ENCODE data around the gene ZBP1. TPM values are rescaled to one million over a fixed set of nuclear protein-coding genes. Genes with fewer than 3 reads are reported as not detected.

Gene ZBP1
- total RNA-seq, 2 donors from 2014 or later = 0.14 to 8.9 TPM

DNA sequence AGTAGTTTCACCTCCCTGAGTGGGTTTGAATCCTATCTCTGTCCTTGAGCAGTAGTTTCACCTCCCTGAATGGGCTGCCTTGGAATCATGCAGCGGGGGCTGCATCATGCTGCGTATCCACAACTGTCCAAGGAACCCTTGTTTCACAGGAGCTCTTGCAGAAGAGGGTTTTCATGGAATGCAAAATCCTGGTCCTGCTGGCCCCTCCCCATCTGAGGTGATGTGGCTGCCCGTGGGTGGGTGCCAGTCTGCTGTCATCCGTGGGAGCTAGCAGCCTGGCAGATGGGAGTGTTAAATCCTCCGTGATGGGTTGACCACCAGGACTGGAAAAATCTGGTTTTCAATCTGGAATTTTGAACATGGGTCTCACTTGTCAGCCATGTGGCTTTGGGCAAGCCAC lies 21.7 kb downstream of the ZBP1 start:
- TF ChIP-seq POLR2AphosphoS5 (IDR thresholded peaks at IDR 0.05) = no peak
- TF ChIP-seq, protein P1, sequence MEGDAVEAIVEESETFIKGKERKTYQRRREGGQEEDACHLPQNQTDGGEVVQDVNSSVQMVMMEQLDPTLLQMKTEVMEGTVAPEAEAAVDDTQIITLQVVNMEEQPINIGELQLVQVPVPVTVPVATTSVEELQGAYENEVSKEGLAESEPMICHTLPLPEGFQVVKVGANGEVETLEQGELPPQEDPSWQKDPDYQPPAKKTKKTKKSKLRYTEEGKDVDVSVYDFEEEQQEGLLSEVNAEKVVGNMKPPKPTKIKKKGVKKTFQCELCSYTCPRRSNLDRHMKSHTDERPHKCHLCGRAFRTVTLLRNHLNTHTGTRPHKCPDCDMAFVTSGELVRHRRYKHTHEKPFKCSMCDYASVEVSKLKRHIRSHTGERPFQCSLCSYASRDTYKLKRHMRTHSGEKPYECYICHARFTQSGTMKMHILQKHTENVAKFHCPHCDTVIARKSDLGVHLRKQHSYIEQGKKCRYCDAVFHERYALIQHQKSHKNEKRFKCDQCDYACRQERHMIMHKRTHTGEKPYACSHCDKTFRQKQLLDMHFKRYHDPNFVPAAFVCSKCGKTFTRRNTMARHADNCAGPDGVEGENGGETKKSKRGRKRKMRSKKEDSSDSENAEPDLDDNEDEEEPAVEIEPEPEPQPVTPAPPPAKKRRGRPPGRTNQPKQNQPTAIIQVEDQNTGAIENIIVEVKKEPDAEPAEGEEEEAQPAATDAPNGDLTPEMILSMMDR (IDR thresholded peaks at IDR 0.05) = no peak
- TF ChIP-seq POLR2A (IDR thresholded peaks at IDR 0.05) = no peak
- no peak for DNase-seq (ENCODE audit: low spot score)
- no peak overlapping the region for H3K27ac ChIP-seq
- no peaks in the 10 kb centered on the region for H3K27me3 ChIP-seq (replicated peaks; ENCODE audit: insufficient read depth)
- no peaks in the 10 kb centered on the region for H3K9me3 ChIP-seq
- 84% methylated on average over 5 of the region's 5 CpGs for WGBS
- intact Hi-C loops (cut with DNase I) = loop anchor here (5.0 kb wide), 1 partner anchor 54 kb away; no protein-coding TSS in a partner anchor
- H3K36me3 ChIP-seq = no peaks in the 10 kb centered on the region
- no peaks in the 10 kb centered on the region for H3K4me1 ChIP-seq (replicated peaks)
- no peak overlapping the region for H3K4me3 ChIP-seq

DNA sequence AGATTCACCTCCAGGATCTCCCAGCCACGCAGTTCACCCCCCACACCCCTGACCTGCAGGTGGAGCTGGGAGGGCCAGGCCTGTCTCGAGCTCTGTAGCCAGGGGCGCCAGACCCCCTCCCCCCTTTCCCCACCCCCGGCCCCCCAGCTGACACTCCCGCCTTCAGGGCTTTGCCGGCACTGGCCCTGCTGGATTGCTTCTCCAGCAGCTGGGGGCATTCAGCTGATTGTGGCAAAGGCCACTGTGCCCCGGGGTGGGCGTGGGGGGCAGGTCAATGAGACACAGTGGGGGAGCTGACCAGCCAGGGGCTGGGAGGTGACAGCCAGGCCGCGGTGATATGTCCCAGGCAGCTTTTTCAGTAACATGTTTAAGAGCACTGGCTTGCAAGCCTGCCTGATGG lies 22.2 kb downstream of the ZBP1 start:
- no peaks in the 10 kb centered on the region for H3K4me1 ChIP-seq (replicated peaks)
- no peak for DNase-seq (ENCODE audit: low spot score)
- intact Hi-C loops (cut with DNase I) = loop anchor here (5.0 kb wide), 1 partner anchor 54 kb away; no protein-coding TSS in a partner anchor
- 62% methylated on average over 10 of the region's 10 CpGs for WGBS
- no peak overlapping the region for H3K27ac ChIP-seq
- no peaks in the 10 kb centered on the region for H3K9me3 ChIP-seq
- TF ChIP-seq, protein P1 (IDR thresholded peaks at IDR 0.05) = no peak
- H3K27me3 ChIP-seq (replicated peaks; ENCODE audit: insufficient read depth) = no peaks in the 10 kb centered on the region
- H3K36me3 ChIP-seq = no peaks in the 10 kb centered on the region
- no peak overlapping the region for H3K4me3 ChIP-seq

DNA sequence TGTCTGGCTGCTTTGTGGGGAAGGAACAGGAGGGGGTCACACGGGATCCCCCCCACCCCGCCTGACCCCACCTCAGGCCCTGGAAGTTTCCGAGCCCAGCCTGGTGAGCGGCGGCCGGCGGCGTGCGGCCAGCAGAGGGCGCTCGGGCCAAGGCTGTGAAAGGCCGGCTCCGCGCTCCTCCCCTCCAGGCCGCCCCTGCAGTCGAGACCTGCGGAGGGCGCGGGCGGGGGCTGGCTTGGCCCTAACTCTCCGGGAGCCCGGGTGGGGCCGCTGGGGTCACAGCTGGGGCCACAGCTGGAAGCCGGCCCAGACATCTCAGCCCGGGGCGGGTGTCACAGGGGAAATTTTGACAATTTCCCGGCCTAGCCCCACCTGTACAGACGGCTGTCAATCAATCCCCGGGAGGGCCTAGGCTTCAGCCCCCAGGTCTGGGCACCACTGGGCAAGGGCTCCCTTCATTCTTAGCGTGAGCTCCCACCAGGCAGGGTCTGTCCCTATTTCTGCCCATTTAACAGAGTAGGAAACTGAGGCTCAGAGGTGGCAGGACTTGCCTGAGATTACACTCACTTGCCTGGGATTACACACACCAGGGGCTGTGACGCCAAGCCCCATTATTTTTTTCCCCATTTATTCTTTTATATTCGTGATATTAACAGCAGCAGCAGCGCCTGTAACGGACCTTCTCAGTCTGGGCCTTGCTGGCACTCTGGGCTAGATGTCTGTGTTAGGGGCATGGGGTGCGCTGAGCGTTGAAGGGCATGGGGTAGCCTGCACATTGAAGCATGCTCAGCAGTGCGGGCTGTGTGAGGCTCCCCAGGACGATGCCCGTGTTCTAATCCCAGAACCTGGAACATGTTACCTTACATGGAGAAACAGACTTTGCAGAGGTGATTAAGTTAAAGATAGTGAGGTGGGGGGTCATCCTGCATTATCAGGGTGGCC lies 23.0 kb downstream of the ZBP1 start:
- no peaks in the 10 kb centered on the region for H3K36me3 ChIP-seq
- H3K4me3 ChIP-seq = no peak overlapping the region
- 30% methylated on average over 27 of the region's 39 CpGs for WGBS
- DNase-seq (ENCODE audit: low spot score) = peak; percentile 57
- intact Hi-C loops (cut with DNase I) = loop anchor here (1.0 to 5.0 kb wide), 2 partner anchors 55 to 613 kb away; no protein-coding TSS in a partner anchor
- H3K27ac ChIP-seq = no peak overlapping the region
- TF ChIP-seq, protein P1 (IDR thresholded peaks at IDR 0.05) = peak; percentile 96 to 98 (median 98)
- TF ChIP-seq POLR2A (IDR thresholded peaks at IDR 0.05) = no peak
- no peak for TF ChIP-seq POLR2AphosphoS5 (IDR thresholded peaks at IDR 0.05)
- H3K4me1 ChIP-seq (replicated peaks) = no peaks in the 10 kb centered on the region
- H3K27me3 ChIP-seq (replicated peaks; ENCODE audit: insufficient read depth) = no peaks in the 10 kb centered on the region
- H3K9me3 ChIP-seq = no peaks in the 10 kb centered on the region

DNA sequence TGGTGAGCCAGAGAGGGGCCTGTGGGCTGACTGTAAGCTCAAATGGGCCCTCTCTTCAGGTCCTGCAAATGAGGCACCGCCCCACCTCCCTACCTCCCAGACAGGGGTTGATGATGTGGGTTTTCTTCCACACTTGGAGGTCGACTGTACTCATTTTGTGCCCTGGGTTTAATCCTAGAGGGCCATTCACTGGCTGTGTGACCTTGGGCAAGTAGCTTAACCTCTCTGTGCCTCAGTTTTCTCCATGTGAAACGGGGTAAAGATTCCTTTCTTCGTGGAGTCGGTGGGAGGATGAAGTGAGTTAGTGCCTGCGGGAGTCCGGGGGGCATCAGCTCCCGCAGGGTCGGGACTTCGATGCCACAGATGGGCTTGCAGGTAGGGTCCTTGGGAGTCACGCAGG lies 23.9 kb downstream of the ZBP1 start:
- H3K27me3 ChIP-seq (replicated peaks; ENCODE audit: insufficient read depth) = no peaks in the 10 kb centered on the region
- WGBS = 73% methylated on average over 11 of the region's 11 CpGs
- H3K9me3 ChIP-seq = no peaks in the 10 kb centered on the region
- intact Hi-C loops (cut with DNase I) = loop anchor here (5.0 kb wide), 1 partner anchor 56 kb away; no protein-coding TSS in a partner anchor
- DNase-seq (ENCODE audit: low spot score) = no peak
- H3K4me3 ChIP-seq = no peak overlapping the region
- H3K4me1 ChIP-seq (replicated peaks) = no peaks in the 10 kb centered on the region
- no peak for TF ChIP-seq POLR2A (IDR thresholded peaks at IDR 0.05)
- TF ChIP-seq, protein P1 (IDR thresholded peaks at IDR 0.05) = no peak
- TF ChIP-seq POLR2AphosphoS5 (IDR thresholded peaks at IDR 0.05) = no peak
- no peak overlapping the region for H3K27ac ChIP-seq
- no peaks in the 10 kb centered on the region for H3K36me3 ChIP-seq
